SK-N-SH treated with all-trans-retinoic acid at 6 μM for 48 hours (cell line): Measurements from ENCODE around the gene SEC22C.

Source experiments
- ATAC-seq: fragments of 200-7000 bp; cut with Tn5 transposase; 3 replicates; pipeline ENCODE4 v1.9.1; 2020; ENCODE audit warnings: mild to moderate bottlenecking, moderate library complexity
- ARNTL ChIP-seq: fragments of 450-650 bp; formaldehyde crosslinking; IDR thresholded peaks from 2 replicates; pipeline ENCODE4 v1.5.0; 2020; ENCODE audit warnings: low read depth, mild to moderate bottlenecking, moderate library complexity, borderline replicate concordance
- BACH2 ChIP-seq: fragments of 250-450 bp; sonication (Bioruptor Pico); IDR thresholded peaks from 2 replicates; pipeline ENCODE4 v1.9.0; 2021; ENCODE audit warnings: mild to moderate bottlenecking, borderline replicate concordance
- CREB5 ChIP-seq: fragments of 250-450 bp; sonication (Bioruptor Pico); IDR thresholded peaks from 2 replicates; pipeline ENCODE4 v1.5.1; 2020; ENCODE audit warnings: low read depth, mild to moderate bottlenecking, moderate library complexity
- CSDC2 ChIP-seq: fragments of 250-450 bp; sonication (Bioruptor Pico); IDR thresholded peaks from 2 replicates; pipeline ENCODE4 v1.5.0; 2020; ENCODE audit warnings: mild to moderate bottlenecking, moderate library complexity
- CSRNP3 ChIP-seq: fragments of 250-450 bp; sonication (Bioruptor Pico); IDR thresholded peaks from 2 replicates; pipeline ENCODE4 v1.5.1; 2021; ENCODE audit warnings: mild to moderate bottlenecking, moderate library complexity
- ESRRG ChIP-seq: fragments of 250-450 bp; sonication (Bioruptor Pico); IDR thresholded peaks from 2 replicates; pipeline ENCODE4 v1.6.1; 2021; ENCODE audit warnings: mild to moderate bottlenecking
- ISL1 ChIP-seq: fragments of 250-450 bp; sonication (Bioruptor Pico); IDR thresholded peaks from 2 replicates; pipeline ENCODE4 v2.1.2; 2022; ENCODE audit warnings: mild to moderate bottlenecking, moderate library complexity
- OSR1 ChIP-seq: fragments of 250-450 bp; sonication (Bioruptor Pico); IDR thresholded peaks from 2 replicates; pipeline ENCODE4 v1.8.0; 2022; ENCODE audit warnings: moderate library complexity, mild to moderate bottlenecking, inconsistent platforms
- PATZ1 ChIP-seq: fragments of 250-450 bp; sonication (Bioruptor Pico); IDR thresholded peaks from 2 replicates; pipeline ENCODE4 v1.8.0; 2020; ENCODE audit warnings: mild to moderate bottlenecking, moderate library complexity, borderline replicate concordance
- POU6F1 ChIP-seq: fragments of 250-450 bp; sonication (Bioruptor Pico); IDR thresholded peaks from 2 replicates; pipeline ENCODE4 v1.8.0; 2021; ENCODE audit warnings: low read depth, mild to moderate bottlenecking, moderate library complexity, borderline replicate concordance
- PPARA ChIP-seq: fragments of 250-450 bp; sonication (Bioruptor Pico); IDR thresholded peaks from 2 replicates; pipeline ENCODE4 v1.5.0; 2020; ENCODE audit warnings: mild to moderate bottlenecking, borderline replicate concordance
- RARB ChIP-seq: fragments of 250-450 bp; sonication (Bioruptor Pico); IDR thresholded peaks from 2 replicates; pipeline ENCODE4 v1.8.0; 2021; ENCODE audit warnings: mild to moderate bottlenecking, moderate library complexity
- SNAI2 ChIP-seq: fragments of 250-450 bp; sonication (Bioruptor Pico); IDR thresholded peaks from 2 replicates; pipeline ENCODE4 v1.5.0; 2020; ENCODE audit warnings: mild to moderate bottlenecking, moderate library complexity
- TCF4 ChIP-seq: fragments of 250-450 bp; sonication (Bioruptor Pico); IDR thresholded peaks from 2 replicates; pipeline ENCODE4 v1.8.0; 2021; ENCODE audit warnings: mild to moderate bottlenecking, moderate library complexity, borderline replicate concordance
- TOX ChIP-seq: fragments of 250-450 bp; sonication (Bioruptor Pico); IDR thresholded peaks from 2 replicates; pipeline ENCODE4 v1.8.0; 2021; ENCODE audit warnings: mild to moderate bottlenecking, moderate library complexity, borderline replicate concordance
- ZC3H10 ChIP-seq: fragments of 250-450 bp; sonication (Bioruptor Pico); IDR thresholded peaks from 2 replicates; pipeline ENCODE4 v1.5.1; 2021; ENCODE audit warnings: mild to moderate bottlenecking, moderate library complexity
- ZFP3 ChIP-seq: fragments of 250-450 bp; sonication (Bioruptor Pico); IDR thresholded peaks from 2 replicates; pipeline ENCODE4 v1.5.0; 2020; ENCODE audit warnings: mild to moderate bottlenecking, moderate library complexity
- ZFP30 ChIP-seq: fragments of 450-650 bp; formaldehyde crosslinking; IDR thresholded peaks from 2 replicates; pipeline ENCODE4 v1.5.0; 2022; ENCODE audit warnings: mild to moderate bottlenecking, moderate library complexity
- ZNF565 ChIP-seq: fragments of 450-650 bp; formaldehyde crosslinking; conservative IDR thresholded peaks from 2 replicates; pipeline ENCODE4 v1.5.0; 2020; ENCODE audit warnings: low read depth, mild to moderate bottlenecking, moderate library complexity
- ZNF70 ChIP-seq: fragments of 450-650 bp; formaldehyde crosslinking; IDR thresholded peaks from 2 replicates; pipeline ENCODE4 v1.5.0; 2020; ENCODE audit warnings: mild to moderate bottlenecking, moderate library complexity

SEC22C gene

GRCh38 chr3:42500909-42501308 lies 80.9 kb downstream of the SEC22C start:
- ATAC-seq: no peak
- TF ChIP-seq POU6F1 (CRISPR knock-in tag) (no peak), PPARA (CRISPR knock-in tag) (no peak), RARB (CRISPR knock-in tag) (no peak), ZFP30 (CRISPR knock-in tag) (no peak), ZNF565 (no peak)

- no peak for TF ChIP-seq PATZ1 (CRISPR knock-in tag)
These were observed 81.7 kb downstream of the SEC22C start for GRCh38 chr3:42500091-42500490.

GRCh38 chr3:42499478-42499871 lies 82.3 kb downstream of the SEC22C start:
- no peak for ATAC-seq
- no peak for TF ChIP-seq ESRRG (CRISPR knock-in tag)
- no peak for TF ChIP-seq ARNTL
- no peak for TF ChIP-seq TOX (CRISPR knock-in tag)

More at GRCh38 chr3:42500091-42500490, 81.7 kb downstream of the SEC22C start:
- no peak for ATAC-seq

GRCh38 chr3:42498791-42499477 lies 82.8 kb downstream of the SEC22C start:
- TF ChIP-seq ZFP3 (CRISPR knock-in tag) (no peak), CSRNP3 (CRISPR knock-in tag) (no peak), ISL1 (CRISPR knock-in tag) (no peak), PPARA (CRISPR knock-in tag) (no peak), PATZ1 (CRISPR knock-in tag) (no peak), CREB5 (CRISPR knock-in tag) (no peak), ZC3H10 (CRISPR knock-in tag) (no peak), ESRRG (CRISPR knock-in tag) (no peak), BACH2 (CRISPR knock-in tag) (no peak), CSDC2 (no peak), ARNTL (no peak), SNAI2 (CRISPR knock-in tag) (no peak), ZFP30 (CRISPR knock-in tag) (no peak), ZNF70 (no peak), RARB (CRISPR knock-in tag) (no peak), OSR1 (CRISPR knock-in tag) (no peak)
- no peak for ATAC-seq

GRCh38 chr3:42498034-42498433 lies 83.7 kb downstream of the SEC22C start:
- ATAC-seq: no peak
- TF ChIP-seq CSDC2 (no peak), ARNTL (no peak), BACH2 (CRISPR knock-in tag) (no peak), TCF4 (CRISPR knock-in tag) (no peak), PATZ1 (CRISPR knock-in tag) (no peak), ZFP3 (CRISPR knock-in tag) (no peak), TOX (CRISPR knock-in tag) (no peak), SNAI2 (CRISPR knock-in tag) (no peak), OSR1 (CRISPR knock-in tag) (no peak), ZNF70 (no peak)
